GM21619 (cell line): ENCODE results near the gene JTB.
"Not testable (repeated sequence)": the region's sequence is repeated elsewhere in the genome, so short reads cannot be mapped to it uniquely, and the experiment has no call there.

Source experiments
- ATAC-seq: cut with Tn5 transposase; IDR thresholded peaks from one replicate; pipeline ENCODE4 v1.9.1; 2021; ENCODE audit not compliant: unreplicated experiment

JTB gene

GRCh38 chr1:153977250-153978240, at the start of gene JTB:
JTB (minus strand) TSS chr1:153977674; CDS start chr1:153977252, 422 bp downstream.
- peak; percentile 76 for ATAC-seq

GRCh38 chr1:154019940-154020339, 42.5 kb upstream of the JTB start:
- no peak for ATAC-seq

GRCh38 chr1:154019269-154019668, 41.8 kb upstream of the JTB start:
- ATAC-seq, result no peak

- no peak for ATAC-seq
Observed at GRCh38 chr1:154014154-154014907, 36.9 kb upstream of the JTB start.

GRCh38 chr1:154012543-154012942, 35.1 kb upstream of the JTB start:
- not testable (repeated sequence) for ATAC-seq

GRCh38 chr1:154012129-154012528, 34.7 kb upstream of the JTB start:
- ATAC-seq, result no peak

- no peak for ATAC-seq
Observed at GRCh38 chr1:154006136-154006535, 28.7 kb upstream of the JTB start.

- no peak for ATAC-seq
Observed at GRCh38 chr1:154000420-154000819, 22.9 kb upstream of the JTB start.

GRCh38 chr1:153996882-153997281, 19.4 kb upstream of the JTB start:
- ATAC-seq, result not testable (repeated sequence)

GRCh38 chr1:153995640-153996039, 18.2 kb upstream of the JTB start:
- no peak for ATAC-seq

GRCh38 chr1:153995202-153995601, 17.7 kb upstream of the JTB start:
- no peak for ATAC-seq

- no peak for ATAC-seq
Observed at GRCh38 chr1:153991806-153992205, 14.3 kb upstream of the JTB start.

GRCh38 chr1:153991151-153991630, 13.7 kb upstream of the JTB start:
- ATAC-seq, result no peak

GRCh38 chr1:153990468-153991150, 13.1 kb upstream of the JTB start, which contains the start of gene RPS27:
RPS27 (plus strand) TSS chr1:153990762; CDS start chr1:153990797, 35 bp downstream.
- peak; percentile 63 for ATAC-seq

GRCh38 chr1:153987621-153988020, 10.1 kb upstream of the JTB start:
- no peak for ATAC-seq

- ATAC-seq, result no peak
Observed at GRCh38 chr1:153985941-153986761, 8.7 kb upstream of the JTB start, which contains the start of gene RAB13. RAB13 (minus strand) TSS chr1:153986339; CDS start chr1:153986236, 103 bp downstream.

GRCh38 chr1:153985341-153985912, 8.0 kb upstream of the JTB start:
- ATAC-seq, result no peak

- ATAC-seq, result no peak
Observed at GRCh38 chr1:153984123-153984894, 6.8 kb upstream of the JTB start.

- ATAC-seq, result not testable (repeated sequence)
Observed at GRCh38 chr1:153981735-153982134, 4.3 kb upstream of the JTB start.
